OCI-LY7 (cell line): ENCODE results near the gene RPA1.

ENCODE experiments used
- CTCF ChIP-seq: fragments of 200-600 bp; sonication (generic); conservative IDR thresholded peaks from 2 replicates; pipeline ENCODE4 v1.5.1; 2014; ENCODE audit warnings: mild to moderate bottlenecking, antibody characterized with exemption, low read length, moderate library complexity, mixed read lengths
- EZH2phosphoT487 ChIP-seq: fragments of 200-600 bp; sonication (generic); IDR thresholded peaks from 2 replicates; pipeline ENCODE4 v1.6.1; 2018; ENCODE audit warnings: low read depth, borderline replicate concordance, mild to moderate bottlenecking, mixed run types, antibody characterized with exemption, low read length, moderate library complexity, mixed read lengths

GRCh38 chr17:1872254-1872653 is 42.4 kb downstream of the RPA1 start:
- TF ChIP-seq CTCF = no peak
- TF ChIP-seq EZH2phosphoT487 = no peak
